B cell (primary cell): ENCODE data around the gene LHFPL6. TPM values are rescaled to one million over a fixed set of nuclear protein-coding genes. Genes with fewer than 3 reads are reported as not detected.

Experiments
- ATAC-seq: fragments of 200-7000 bp; cut with Tn5 transposase; one replicate; pipeline ENCODE4 v1.10.0; 2021; ENCODE audit warnings: low read depth, mild to moderate bottlenecking, moderate number of reproducible peaks, moderate library complexity
- CTCF ChIA-PET: fragments of 350-600 bp; sonication (Branson Sonifier 250); formaldehyde crosslinking; loops from one replicate; lab custom pipeline; 2021; ENCODE audit warnings: antibody characterized with exemption, inconsistent platforms; lab: Charles Lee
- POLR2A ChIA-PET: fragments of 350-600 bp; sonication (Branson Sonifier 250); formaldehyde crosslinking; loops from one replicate; lab custom pipeline; 2021; ENCODE audit warnings: antibody characterized with exemption; lab: Charles Lee
- DNase-seq: peaks from one replicate; pipeline ENCODE4 v3.0.0; 2013
- H2AFZ ChIP-seq: 2 replicates; pipeline ENCODE4 v1.6.1; 2012; ENCODE audit warnings: mild to moderate bottlenecking, low read depth, low read length; ENCODE audit not compliant: insufficient read depth, poor library complexity, severe bottlenecking
- H3K27ac ChIP-seq, 2 donors: 1 replicate in 1 of 2; 2 replicates in 1 of 2; pipeline ENCODE4 v1.5.1; 2012 to 2013; ENCODE audit warnings: low read length in 2 of 2, mild to moderate bottlenecking in 2 of 2, moderate library complexity in 1 of 2
- H3K27me3 ChIP-seq, 4 experiments: fragments of 200-600 bp in 1 of 4; sonication (generic) in 1 of 4; replicated peaks in 1 of 4; 1 replicate in 2 of 4; 2 replicates in 2 of 4; pipeline versions ENCODE4 v1.6.1 to v1.7.0; 2013 to 2016; ENCODE audit warnings: low read length in 3 of 4, mild to moderate bottlenecking in 2 of 4, mixed read lengths in 1 of 4, moderate library complexity in 1 of 4; ENCODE audit not compliant: insufficient read depth in 4 of 4, control insufficient read depth in 3 of 4; ENCODE audit errors: control extremely low read depth in 1 of 4
- H3K36me3 ChIP-seq, 2 experiments: replicated peaks in 1 of 2; 1 replicate in 1 of 2; 2 replicates in 1 of 2; pipeline versions ENCODE4 v1.6.1 to v1.7.1; 2013; ENCODE audit warnings: low read length in 1 of 2; ENCODE audit not compliant: insufficient read depth in 2 of 2, control insufficient read depth in 1 of 2; ENCODE audit errors: control extremely low read depth in 1 of 2, extremely low read depth in 1 of 2
- H3K4me1 ChIP-seq, 2 donors: fragments of 200-600 bp in 1 of 2; sonication (generic) in 1 of 2; 1 replicate in 1 of 2; 2 replicates in 1 of 2; pipeline versions ENCODE4 v1.5.1 to v1.6.1; 2013 to 2017; ENCODE audit warnings: low read length in 2 of 2; ENCODE audit not compliant: control insufficient read depth in 2 of 2, insufficient read depth in 2 of 2
- H3K4me2 ChIP-seq: replicated peaks from 2 replicates; pipeline ENCODE3; 2012; ENCODE audit warnings: mild to moderate bottlenecking, low read depth, low read length; ENCODE audit not compliant: poor library complexity, severe bottlenecking
- H3K4me3 ChIP-seq, 5 experiments: fragments of 200-600 bp in 1 of 5; sonication (generic) in 1 of 5; 1 replicate in 3 of 5; 2 replicates in 2 of 5; pipeline versions ENCODE4 v1.5.1 to v1.7.0; 2011 to 2016; ENCODE audit warnings: low read length in 4 of 5, mild to moderate bottlenecking in 4 of 5, low read depth in 2 of 5, control low read depth in 1 of 5, moderate library complexity in 1 of 5; ENCODE audit not compliant: insufficient read depth in 1 of 5; ENCODE audit errors: control extremely low read depth in 1 of 5, extremely low read depth in 1 of 5
- H3K79me2 ChIP-seq: fragments of 200-600 bp; sonication (generic); one replicate; pipeline ENCODE4 v1.6.0; 2016; ENCODE audit warnings: low read length; ENCODE audit not compliant: control insufficient read depth, insufficient read depth
- H3K9ac ChIP-seq: fragments of 200-600 bp; sonication (generic); 2 replicates; pipeline ENCODE4 v1.6.1; 2017; ENCODE audit warnings: mild to moderate bottlenecking, low read length, moderate library complexity
- H3K9me3 ChIP-seq, 3 donors: one replicate each; pipeline versions ENCODE4 v1.6.1 to v1.7.1; 2013; ENCODE audit warnings: low read length in 2 of 3; ENCODE audit not compliant: control insufficient read depth in 2 of 3, insufficient read depth in 1 of 3; ENCODE audit errors: control extremely low read depth in 1 of 3
- H4K20me1 ChIP-seq: 2 replicates; pipeline ENCODE4 v1.6.0; 2012; ENCODE audit warnings: mild to moderate bottlenecking, low read length; ENCODE audit not compliant: insufficient read depth, control insufficient read depth, poor library complexity, severe bottlenecking
- H3K27ac Mint-ChIP-seq: one replicate; pipeline ENCODE4 v1.8.0; 2021; ENCODE audit warnings: mixed read lengths
- H3K27me3 Mint-ChIP-seq: one replicate; pipeline ENCODE4 v1.8.0; 2021; ENCODE audit warnings: mixed read lengths
- H3K4me1 Mint-ChIP-seq: one replicate; pipeline ENCODE4 v1.8.0; 2021; ENCODE audit warnings: mixed read lengths
- H3K4me3 Mint-ChIP-seq: one replicate; pipeline ENCODE4 v1.8.0; 2021; ENCODE audit warnings: mixed read lengths
- H3K9me3 Mint-ChIP-seq: one replicate; pipeline ENCODE4 v1.8.0; 2022; ENCODE audit warnings: mixed read lengths; ENCODE audit not compliant: insufficient read depth
- EZH2 ChIP-seq: IDR thresholded peaks from 2 replicates; pipeline ENCODE4 v1.6.1; 2012; ENCODE audit warnings: borderline replicate concordance, low read depth, mild to moderate bottlenecking, moderate library complexity, low read length; ENCODE audit not compliant: insufficient read depth, poor library complexity, severe bottlenecking
- WGBS: methylation state at CpG from one replicate; pipeline ENCODE4 v1.1.5; 2013; ENCODE audit warnings: missing lambda C conversion rate; ENCODE audit not compliant: insufficient coverage; 5-methylcytosine and 5-hydroxymethylcytosine counted together
- intact Hi-C: fragments of 100-400 bp; cut with micrococcal nuclease; formaldehyde crosslinking; loops from one replicate; pipeline ENCODE4 v1.10.0; 2022
- polyA plus RNA-seq: library from polyadenylated mRNA; depleted of rRNA; stranded (reverse); fragments of >200 nt; gene quantifications from 2 replicates; pipeline ENCODE4 v1.2.3, GENCODE V29; 2012
- total RNA-seq, 2 donors: library from RNA; stranded (reverse); fragments of 120-200 nt in 1 of 2; gene quantifications; 1 replicate in 1 of 2; 2 replicates in 1 of 2; pipeline versions ENCODE4 v1.2.3 to v1.2.4, GENCODE V29; 2013 to 2022
- TF ChIP-seq, protein P1 (sequence below): fragments of 200-600 bp; IDR thresholded peaks from one replicate; pipeline ENCODE4 v1.8.0; 2022; ENCODE audit warnings: antibody characterized with exemption, mild to moderate bottlenecking

The LHFPL6 gene
- total and polyA plus RNA-seq, 2 donors (not counting 1 experiment from before 2014, with no cell fraction given): 0.01 TPM; not detected in 1

GRCh38 chr13:39405596-39406205 is 197.3 kb downstream of the LHFPL6 start:
- no peak overlapping the region for H3K4me3 ChIP-seq
- H3K4me1 ChIP-seq: no peaks in the 10 kb centered on the region
- no peak overlapping the region for H3K9ac ChIP-seq
- no peak for TF ChIP-seq EZH2
- TF ChIP-seq, protein P1, sequence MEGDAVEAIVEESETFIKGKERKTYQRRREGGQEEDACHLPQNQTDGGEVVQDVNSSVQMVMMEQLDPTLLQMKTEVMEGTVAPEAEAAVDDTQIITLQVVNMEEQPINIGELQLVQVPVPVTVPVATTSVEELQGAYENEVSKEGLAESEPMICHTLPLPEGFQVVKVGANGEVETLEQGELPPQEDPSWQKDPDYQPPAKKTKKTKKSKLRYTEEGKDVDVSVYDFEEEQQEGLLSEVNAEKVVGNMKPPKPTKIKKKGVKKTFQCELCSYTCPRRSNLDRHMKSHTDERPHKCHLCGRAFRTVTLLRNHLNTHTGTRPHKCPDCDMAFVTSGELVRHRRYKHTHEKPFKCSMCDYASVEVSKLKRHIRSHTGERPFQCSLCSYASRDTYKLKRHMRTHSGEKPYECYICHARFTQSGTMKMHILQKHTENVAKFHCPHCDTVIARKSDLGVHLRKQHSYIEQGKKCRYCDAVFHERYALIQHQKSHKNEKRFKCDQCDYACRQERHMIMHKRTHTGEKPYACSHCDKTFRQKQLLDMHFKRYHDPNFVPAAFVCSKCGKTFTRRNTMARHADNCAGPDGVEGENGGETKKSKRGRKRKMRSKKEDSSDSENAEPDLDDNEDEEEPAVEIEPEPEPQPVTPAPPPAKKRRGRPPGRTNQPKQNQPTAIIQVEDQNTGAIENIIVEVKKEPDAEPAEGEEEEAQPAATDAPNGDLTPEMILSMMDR: no peak
- no peak for DNase-seq
- CTCF ChIA-PET: no interaction called here
- no peak for ATAC-seq
- no peak overlapping the region for H2AFZ ChIP-seq
- H4K20me1 ChIP-seq: no peaks in the 10 kb centered on the region
- H3K36me3 ChIP-seq: no peaks in the 10 kb centered on the region
- Mint-ChIP-seq H3K4me3 (no peak overlapping the region), H3K27me3 (no peaks in the 10 kb centered on the region), H3K4me1 (no peaks in the 10 kb centered on the region), H3K27ac (no peak overlapping the region), H3K9me3 (no peaks in the 10 kb centered on the region)
- no peak overlapping the region for H3K27ac ChIP-seq
- no peaks in the 10 kb centered on the region for H3K27me3 ChIP-seq
- no peak overlapping the region for H3K4me2 ChIP-seq
- intact Hi-C loops: no loop called here
- POLR2A ChIA-PET: no interaction called here
- H3K9me3 ChIP-seq: no peaks in the 10 kb centered on the region
- no peaks in the 10 kb centered on the region for H3K79me2 ChIP-seq
- WGBS: 80% methylated on average over 2 of the region's 7 CpGs

DNA sequence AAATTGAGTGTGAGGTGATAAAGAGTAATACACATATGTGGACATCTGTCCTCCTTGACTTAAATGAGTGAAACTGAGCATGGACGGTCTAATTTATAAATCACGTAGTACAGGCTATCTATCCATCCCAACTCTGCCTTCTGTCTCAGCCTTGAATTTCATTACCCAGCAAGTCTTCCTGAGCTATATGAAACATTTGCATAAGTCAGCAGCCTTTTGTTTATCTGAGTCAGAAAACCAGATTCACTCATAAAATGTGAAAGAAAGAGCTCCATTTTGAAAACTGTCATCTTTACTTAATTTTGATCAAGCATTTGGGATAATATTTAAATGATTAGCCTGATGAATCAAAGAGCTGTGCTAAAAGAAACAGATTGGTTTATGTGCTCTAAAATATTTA is 197.9 kb downstream of the LHFPL6 start:
- Mint-ChIP-seq H3K4me3 (no peak overlapping the region), H3K9me3 (no peaks in the 10 kb centered on the region), H3K4me1 (no peaks in the 10 kb centered on the region), H3K27ac (no peak overlapping the region), H3K27me3 (no peaks in the 10 kb centered on the region)
- no peak for ATAC-seq
- Histone ChIP-seq H3K36me3 (no peaks in the 10 kb centered on the region), H4K20me1 (no peaks in the 10 kb centered on the region), H3K27me3 (no peaks in the 10 kb centered on the region), H3K4me2 (no peak overlapping the region), H3K79me2 (no peaks in the 10 kb centered on the region), H3K27ac (no peak overlapping the region), H3K9ac (no peak overlapping the region), H3K4me3 (no peak overlapping the region), H2AFZ (no peak overlapping the region), H3K4me1 (no peaks in the 10 kb centered on the region), H3K9me3 (no peaks in the 10 kb centered on the region)
- DNase-seq: no peak
- WGBS: 92% methylated on average over 2 of the region's 2 CpGs
- TF ChIP-seq, protein P1: no peak
- no peak for TF ChIP-seq EZH2
- ChIA-PET CTCF (no interaction called here), POLR2A (no interaction called here)
- intact Hi-C loops: no loop called here
